HepG2 (cell line): ENCODE data around the gene CHEK1. TPM values are rescaled to one million over a fixed set of nuclear protein-coding genes. Genes with fewer than 3 reads are reported as not detected.

Source experiments
- ARNT ChIP-seq: fragments of 450-650 bp; IDR thresholded peaks from 2 replicates; pipeline ENCODE4 v1.6.1; 2017
- ETV6 ChIP-seq: sonication (generic); formaldehyde crosslinking; conservative IDR thresholded peaks from 2 replicates; pipeline ENCODE4 v1.4.0; 2020; ENCODE audit warnings: missing genetic modification reagents
- EZH2 ChIP-seq: conservative IDR thresholded peaks from 2 replicates; pipeline ENCODE4 v1.6.1; 2012; ENCODE audit warnings: mild to moderate bottlenecking, low read depth, low read length, moderate library complexity
- FOXA3 ChIP-seq: IDR thresholded peaks from 2 replicates; pipeline ENCODE4 v1.6.1; 2016; ENCODE audit warnings: missing genetic modification reagents, missing compliant biosample characterization
- MED13 ChIP-seq: sonication (generic); formaldehyde crosslinking; IDR thresholded peaks from 2 replicates; pipeline ENCODE4 v1.5.0; 2020; ENCODE audit warnings: missing genetic modification reagents
- MEIS2 ChIP-seq: sonication (generic); formaldehyde crosslinking; IDR thresholded peaks from 2 replicates; pipeline ENCODE4 v1.9.0; 2021; ENCODE audit warnings: mild to moderate bottlenecking, missing genetic modification reagents
- NPAS2 ChIP-seq: sonication (generic); formaldehyde crosslinking; IDR thresholded peaks from 2 replicates; pipeline ENCODE4 v1.8.0; 2022; ENCODE audit warnings: mild to moderate bottlenecking, missing genetic modification reagents, borderline replicate concordance
- SMAD3 ChIP-seq: sonication (generic); formaldehyde crosslinking; IDR thresholded peaks from 2 replicates; pipeline ENCODE4 v1.4.0; 2020; ENCODE audit warnings: missing genetic modification reagents
- SOX5 ChIP-seq: IDR thresholded peaks from 2 replicates; pipeline ENCODE4 v1.6.1; 2016; ENCODE audit warnings: borderline replicate concordance
- TBX3 ChIP-seq: fragments of 450-650 bp; IDR thresholded peaks from 2 replicates; pipeline ENCODE4 v1.6.1; 2017; ENCODE audit warnings: antibody characterized with exemption, mild to moderate bottlenecking, inconsistent platforms, borderline replicate concordance
- ZMYM4 ChIP-seq: sonication (generic); formaldehyde crosslinking; IDR thresholded peaks from 2 replicates; pipeline ENCODE4 v1.8.1; 2023; ENCODE audit warnings: mild to moderate bottlenecking, missing genetic modification reagents
- ZNF530 ChIP-seq: sonication (generic); formaldehyde crosslinking; IDR thresholded peaks from 2 replicates; pipeline ENCODE4 v1.5.0; 2020; ENCODE audit warnings: low read depth, mild to moderate bottlenecking, missing genetic modification reagents
- ZNF547 ChIP-seq: sonication (generic); formaldehyde crosslinking; IDR thresholded peaks from 2 replicates; pipeline ENCODE4 v1.5.1; 2020; ENCODE audit warnings: mild to moderate bottlenecking, missing genetic modification reagents
- ZNF773 ChIP-seq: sonication (generic); formaldehyde crosslinking; IDR thresholded peaks from 2 replicates; pipeline ENCODE4 v1.4.0; 2020; ENCODE audit warnings: missing genetic modification reagents, borderline replicate concordance
- ZNF790 ChIP-seq: sonication (generic); formaldehyde crosslinking; IDR thresholded peaks from 2 replicates; pipeline ENCODE4 v1.8.0; 2022; ENCODE audit warnings: missing genetic modification reagents, mild to moderate bottlenecking, borderline replicate concordance
- polyA plus RNA-seq, 8 experiments: library from polyadenylated mRNA; depleted of rRNA in 3 of 8; stranded (reverse) in 7 of 8; unstranded in 1 of 8; fragments of >200 nt; fragmentation: Illumina TruSeq in 4 of 8; extraction: Trizol in 4 of 8; gene quantifications; 2 replicates each; pipeline versions ENCODE4 v1.2.1 to v1.2.3, GENCODE V29; 2011 to 2016; ENCODE audit warnings: low read depth in 4 of 8, missing spikeins in 1 of 8, mixed read lengths in 1 of 8; ENCODE audit not compliant: insufficient read depth in 1 of 8
- total RNA-seq, 5 experiments: library from RNA; depleted of rRNA; stranded (reverse); fragments of >200 nt; fragmentation: Illumina TruSeq; extraction: Trizol; gene quantifications; 2 replicates each; pipeline ENCODE4 v1.2.3, GENCODE V29; 2016; ENCODE audit warnings: low read depth in 1 of 5
- TF ChIP-seq, protein P1 (sequence below): sonication (generic); formaldehyde crosslinking; IDR thresholded peaks from 2 replicates; pipeline ENCODE4 v1.8.0; 2022; ENCODE audit warnings: mild to moderate bottlenecking, missing genetic modification reagents, borderline replicate concordance
- TF ChIP-seq, protein P2 (sequence below): sonication (generic); formaldehyde crosslinking; IDR thresholded peaks from 2 replicates; pipeline ENCODE4 v1.9.0; 2022; ENCODE audit warnings: low read depth, missing genetic modification reagents
- TF ChIP-seq, protein P3 (sequence below): sonication (generic); formaldehyde crosslinking; IDR thresholded peaks from 2 replicates; pipeline ENCODE4 v1.4.0; 2020; ENCODE audit warnings: missing genetic modification reagents, borderline replicate concordance
- TF ChIP-seq, protein P4 (sequence below): sonication (generic); formaldehyde crosslinking; conservative IDR thresholded peaks from 2 replicates; pipeline ENCODE4 v1.5.0; 2020; ENCODE audit warnings: missing genetic modification reagents
- TF ChIP-seq, protein P5 (sequence below): sonication (generic); formaldehyde crosslinking; IDR thresholded peaks from 2 replicates; pipeline ENCODE4 v1.4.0; 2020; ENCODE audit warnings: missing genetic modification reagents, borderline replicate concordance

The CHEK1 gene
- total and polyA plus RNA-seq, 2 of the 13 experiments (the other 11 are each of a cell fraction or from before 2014, with no cell fraction given): 17.8 to 83.2 TPM

DNA sequence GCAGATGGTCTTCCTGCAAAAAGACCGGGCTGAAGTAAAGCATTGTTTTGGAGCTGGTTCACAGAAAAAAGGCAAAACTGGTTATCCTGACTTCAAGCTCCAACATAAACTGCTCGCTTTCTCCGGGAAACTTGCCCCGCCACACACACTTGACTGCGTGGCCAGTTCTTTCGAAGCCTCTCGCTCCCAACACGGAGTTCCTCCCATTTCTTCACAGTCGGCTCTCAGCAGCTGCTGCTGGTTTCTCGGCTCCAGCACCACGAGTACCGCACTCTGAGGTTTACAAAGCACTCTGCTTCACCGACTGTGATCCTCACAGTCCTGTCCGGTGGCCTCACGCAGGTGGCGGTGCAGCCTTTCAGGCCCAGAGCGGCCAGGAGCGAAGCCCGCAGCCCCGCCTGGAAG is 264 bp downstream of the CHEK1 start (continued):
- TF ChIP-seq, protein P1, sequence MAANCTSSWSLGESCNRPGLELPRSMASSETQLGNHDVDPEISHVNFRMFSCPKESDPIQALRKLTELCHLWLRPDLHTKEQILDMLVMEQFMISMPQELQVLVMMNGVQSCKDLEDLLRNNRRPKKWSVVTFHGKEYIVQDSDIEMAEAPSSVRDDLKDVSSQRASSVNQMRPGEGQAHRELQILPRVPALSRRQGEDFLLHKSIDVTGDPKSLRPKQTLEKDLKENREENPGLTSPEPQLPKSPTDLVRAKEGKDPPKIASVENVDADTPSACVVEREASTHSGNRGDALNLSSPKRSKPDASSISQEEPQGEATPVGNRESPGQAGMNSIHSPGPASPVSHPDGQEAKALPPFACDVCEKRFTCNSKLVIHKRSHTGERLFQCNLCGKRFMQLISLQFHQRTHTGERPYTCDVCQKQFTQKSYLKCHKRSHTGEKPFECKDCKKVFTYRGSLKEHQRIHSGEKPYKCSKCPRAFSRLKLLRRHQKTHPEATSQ (CRISPR knock-in tag): 0 out of 2 replicates have a peak, but pooled peaks have one; percentile 82
- TF ChIP-seq TBX3 (no peak), SMAD3 (CRISPR knock-in tag) (peak; percentile 6; the same call in 1 of the 2 replicates), ETV6 (peak; percentile 80), ZNF790 (CRISPR knock-in tag) (0 out of 2 replicates have a peak, but pooled peaks have one; percentile 71), ARNT (no peak), ZNF547 (CRISPR knock-in tag) (peak; percentile 58; the same call in 1 of the 2 replicates), ZMYM4 (no peak), NPAS2 (peak; percentile 81; the same call in 1 of the 2 replicates), SOX5 (no peak), MEIS2 (CRISPR knock-in tag) (no peak), EZH2 (no peak), ZNF773 (CRISPR knock-in tag) (0 out of 2 replicates have a peak, but pooled peaks have one; percentile 5), MED13 (CRISPR knock-in tag) (no peak), ZNF530 (no peak), FOXA3 (CRISPR knock-in tag) (no peak)
- TF ChIP-seq, protein P2, sequence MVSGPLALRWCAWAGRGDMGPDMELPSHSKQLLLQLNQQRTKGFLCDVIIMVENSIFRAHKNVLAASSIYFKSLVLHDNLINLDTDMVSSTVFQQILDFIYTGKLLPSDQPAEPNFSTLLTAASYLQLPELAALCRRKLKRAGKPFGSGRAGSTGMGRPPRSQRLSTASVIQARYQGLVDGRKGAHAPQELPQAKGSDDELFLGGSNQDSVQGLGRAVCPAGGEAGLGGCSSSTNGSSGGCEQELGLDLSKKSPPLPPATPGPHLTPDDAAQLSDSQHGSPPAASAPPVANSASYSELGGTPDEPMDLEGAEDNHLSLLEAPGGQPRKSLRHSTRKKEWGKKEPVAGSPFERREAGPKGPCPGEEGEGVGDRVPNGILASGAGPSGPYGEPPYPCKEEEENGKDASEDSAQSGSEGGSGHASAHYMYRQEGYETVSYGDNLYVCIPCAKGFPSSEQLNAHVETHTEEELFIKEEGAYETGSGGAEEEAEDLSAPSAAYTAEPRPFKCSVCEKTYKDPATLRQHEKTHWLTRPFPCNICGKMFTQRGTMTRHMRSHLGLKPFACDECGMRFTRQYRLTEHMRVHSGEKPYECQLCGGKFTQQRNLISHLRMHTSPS (CRISPR knock-in tag): 0 out of 2 replicates have a peak, but pooled peaks have one; percentile 50
- TF ChIP-seq, protein P3, sequence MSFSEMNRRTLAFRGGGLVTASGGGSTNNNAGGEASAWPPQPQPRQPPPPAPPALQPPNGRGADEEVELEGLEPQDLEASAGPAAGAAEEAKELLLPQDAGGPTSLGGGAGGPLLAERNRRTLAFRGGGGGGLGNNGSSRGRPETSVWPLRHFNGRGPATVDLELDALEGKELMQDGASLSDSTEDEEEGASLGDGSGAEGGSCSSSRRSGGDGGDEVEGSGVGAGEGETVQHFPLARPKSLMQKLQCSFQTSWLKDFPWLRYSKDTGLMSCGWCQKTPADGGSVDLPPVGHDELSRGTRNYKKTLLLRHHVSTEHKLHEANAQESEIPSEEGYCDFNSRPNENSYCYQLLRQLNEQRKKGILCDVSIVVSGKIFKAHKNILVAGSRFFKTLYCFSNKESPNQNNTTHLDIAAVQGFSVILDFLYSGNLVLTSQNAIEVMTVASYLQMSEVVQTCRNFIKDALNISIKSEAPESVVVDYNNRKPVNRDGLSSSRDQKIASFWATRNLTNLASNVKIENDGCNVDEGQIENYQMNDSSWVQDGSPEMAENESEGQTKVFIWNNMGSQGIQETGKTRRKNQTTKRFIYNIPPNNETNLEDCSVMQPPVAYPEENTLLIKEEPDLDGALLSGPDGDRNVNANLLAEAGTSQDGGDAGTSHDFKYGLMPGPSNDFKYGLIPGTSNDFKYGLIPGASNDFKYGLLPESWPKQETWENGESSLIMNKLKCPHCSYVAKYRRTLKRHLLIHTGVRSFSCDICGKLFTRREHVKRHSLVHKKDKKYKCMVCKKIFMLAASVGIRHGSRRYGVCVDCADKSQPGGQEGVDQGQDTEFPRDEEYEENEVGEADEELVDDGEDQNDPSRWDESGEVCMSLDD: no peak; the same call in 1 of the 2 replicates
- TF ChIP-seq, protein P4, sequence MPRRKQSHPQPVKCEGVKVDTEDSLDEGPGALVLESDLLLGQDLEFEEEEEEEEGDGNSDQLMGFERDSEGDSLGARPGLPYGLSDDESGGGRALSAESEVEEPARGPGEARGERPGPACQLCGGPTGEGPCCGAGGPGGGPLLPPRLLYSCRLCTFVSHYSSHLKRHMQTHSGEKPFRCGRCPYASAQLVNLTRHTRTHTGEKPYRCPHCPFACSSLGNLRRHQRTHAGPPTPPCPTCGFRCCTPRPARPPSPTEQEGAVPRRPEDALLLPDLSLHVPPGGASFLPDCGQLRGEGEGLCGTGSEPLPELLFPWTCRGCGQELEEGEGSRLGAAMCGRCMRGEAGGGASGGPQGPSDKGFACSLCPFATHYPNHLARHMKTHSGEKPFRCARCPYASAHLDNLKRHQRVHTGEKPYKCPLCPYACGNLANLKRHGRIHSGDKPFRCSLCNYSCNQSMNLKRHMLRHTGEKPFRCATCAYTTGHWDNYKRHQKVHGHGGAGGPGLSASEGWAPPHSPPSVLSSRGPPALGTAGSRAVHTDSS (CRISPR knock-in tag): no peak
- TF ChIP-seq, protein P5, sequence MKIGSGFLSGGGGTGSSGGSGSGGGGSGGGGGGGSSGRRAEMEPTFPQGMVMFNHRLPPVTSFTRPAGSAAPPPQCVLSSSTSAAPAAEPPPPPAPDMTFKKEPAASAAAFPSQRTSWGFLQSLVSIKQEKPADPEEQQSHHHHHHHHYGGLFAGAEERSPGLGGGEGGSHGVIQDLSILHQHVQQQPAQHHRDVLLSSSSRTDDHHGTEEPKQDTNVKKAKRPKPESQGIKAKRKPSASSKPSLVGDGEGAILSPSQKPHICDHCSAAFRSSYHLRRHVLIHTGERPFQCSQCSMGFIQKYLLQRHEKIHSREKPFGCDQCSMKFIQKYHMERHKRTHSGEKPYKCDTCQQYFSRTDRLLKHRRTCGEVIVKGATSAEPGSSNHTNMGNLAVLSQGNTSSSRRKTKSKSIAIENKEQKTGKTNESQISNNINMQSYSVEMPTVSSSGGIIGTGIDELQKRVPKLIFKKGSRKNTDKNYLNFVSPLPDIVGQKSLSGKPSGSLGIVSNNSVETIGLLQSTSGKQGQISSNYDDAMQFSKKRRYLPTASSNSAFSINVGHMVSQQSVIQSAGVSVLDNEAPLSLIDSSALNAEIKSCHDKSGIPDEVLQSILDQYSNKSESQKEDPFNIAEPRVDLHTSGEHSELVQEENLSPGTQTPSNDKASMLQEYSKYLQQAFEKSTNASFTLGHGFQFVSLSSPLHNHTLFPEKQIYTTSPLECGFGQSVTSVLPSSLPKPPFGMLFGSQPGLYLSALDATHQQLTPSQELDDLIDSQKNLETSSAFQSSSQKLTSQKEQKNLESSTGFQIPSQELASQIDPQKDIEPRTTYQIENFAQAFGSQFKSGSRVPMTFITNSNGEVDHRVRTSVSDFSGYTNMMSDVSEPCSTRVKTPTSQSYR: peak; percentile 27; the same call in 1 of the 2 replicates
